SU-DHL-6 (cell line): Measurements from ENCODE around the gene ADGRF3.
"Not testable (repeated sequence)": the region's sequence is repeated elsewhere in the genome, so short reads cannot be mapped to it uniquely, and the experiment has no call there.

Source experiments
- H2AFZ ChIP-seq: fragments of 200-600 bp; sonication (generic); 2 replicates; pipeline ENCODE4 v1.6.1; 2014; ENCODE audit warnings: low read depth, mild to moderate bottlenecking, moderate library complexity, mixed read lengths, antibody characterized with exemption, low read length; ENCODE audit not compliant: severe bottlenecking
- H3F3A ChIP-seq: fragments of 200-600 bp; shearing (Covaris generic); 2 replicates; pipeline ENCODE4 v1.6.0; 2016; ENCODE audit warnings: antibody characterized with exemption, mild to moderate bottlenecking; ENCODE audit not compliant: insufficient read depth
- H3K27ac ChIP-seq: fragments of 200-600 bp; sonication (generic); 2 replicates; pipeline ENCODE4 v1.5.1; 2016; ENCODE audit warnings: low read depth, mild to moderate bottlenecking, low read length, moderate library complexity, mixed read lengths
- H3K27me3 ChIP-seq: fragments of 200-600 bp; sonication (generic), shearing (Covaris generic); 2 replicates; pipeline ENCODE4 v1.6.0; 2014; ENCODE audit warnings: mild to moderate bottlenecking, low read length
- H3K36me3 ChIP-seq: fragments of 200-600 bp; sonication (generic); 2 replicates; pipeline ENCODE4 v1.6.1; 2014; ENCODE audit warnings: mild to moderate bottlenecking, low read length, mixed read lengths
- H3K4me2 ChIP-seq: fragments of 300-600, 200-600 bp; shearing (Covaris generic), sonication (generic); 2 replicates; pipeline ENCODE4 v1.6.0; 2014; ENCODE audit warnings: low read length, low read depth, mild to moderate bottlenecking; ENCODE audit not compliant: poor library complexity, severe bottlenecking
- H3K4me3 ChIP-seq: fragments of 200-600 bp; sonication (generic); 2 replicates; pipeline ENCODE4 v1.5.1; 2014; ENCODE audit warnings: antibody characterized with exemption, low read length, mild to moderate bottlenecking, mixed read lengths; ENCODE audit not compliant: insufficient read depth, poor library complexity, severe bottlenecking
- H3K79me2 ChIP-seq: fragments of 200-600 bp; sonication (generic); 2 replicates; pipeline ENCODE4 v1.6.1; 2014; ENCODE audit warnings: mild to moderate bottlenecking, low read length, moderate library complexity; ENCODE audit not compliant: insufficient read depth
- H3K9ac ChIP-seq: fragments of 200-600 bp; sonication (generic); 2 replicates; pipeline ENCODE4 v1.7.0; 2014; ENCODE audit warnings: mild to moderate bottlenecking, low read length
- H3K9me2 ChIP-seq: fragments of 200-600 bp; sonication (generic); replicated peaks from 2 replicates; pipeline ENCODE4 v1.6.1; 2014; ENCODE audit warnings: low read length; ENCODE audit not compliant: insufficient read depth
- H3K9me3 ChIP-seq: fragments of 200-600 bp; sonication (generic); 2 replicates; pipeline ENCODE4 v1.6.1; 2014; ENCODE audit warnings: low read length, mixed read lengths; ENCODE audit not compliant: insufficient read depth
- H4K20me1 ChIP-seq: fragments of 200-600 bp; sonication (generic); 2 replicates; pipeline ENCODE4 v1.6.1; 2014; ENCODE audit warnings: low read depth, mild to moderate bottlenecking, antibody characterized with exemption, low read length, moderate library complexity, mixed read lengths
- EZH2phosphoT487 ChIP-seq: fragments of 200-600 bp; sonication (generic), shearing (Covaris generic); conservative IDR thresholded peaks from 2 replicates; pipeline ENCODE4 v1.6.1; 2018; ENCODE audit warnings: mild to moderate bottlenecking, antibody characterized with exemption, low read length, moderate library complexity, mixed read lengths
- TF ChIP-seq, protein P1 (sequence below): fragments of 200-600 bp; sonication (generic); IDR thresholded peaks from one replicate; pipeline ENCODE4 v1.5.1; 2017; ENCODE audit warnings: antibody characterized with exemption, mild to moderate bottlenecking, low read length, moderate library complexity; ENCODE audit not compliant: insufficient read depth, poor library complexity, severe bottlenecking

The ADGRF3 gene

GRCh38 chr2:26335231-26335630 is 11.4 kb downstream of the ADGRF3 start:
- H3K27me3 ChIP-seq = no peaks in the 10 kb centered on the region
- H3K9me2 ChIP-seq = no peaks in the 10 kb centered on the region
- H2AFZ ChIP-seq = no peak overlapping the region
- no peaks in the 10 kb centered on the region for H3K9me3 ChIP-seq
- no peak overlapping the region for H3K4me2 ChIP-seq
- H3K4me3 ChIP-seq = no peak overlapping the region
- H3K79me2 ChIP-seq = no peaks in the 10 kb centered on the region
- H4K20me1 ChIP-seq = no peaks in the 10 kb centered on the region
- no peak for TF ChIP-seq EZH2phosphoT487
- TF ChIP-seq, protein P1, sequence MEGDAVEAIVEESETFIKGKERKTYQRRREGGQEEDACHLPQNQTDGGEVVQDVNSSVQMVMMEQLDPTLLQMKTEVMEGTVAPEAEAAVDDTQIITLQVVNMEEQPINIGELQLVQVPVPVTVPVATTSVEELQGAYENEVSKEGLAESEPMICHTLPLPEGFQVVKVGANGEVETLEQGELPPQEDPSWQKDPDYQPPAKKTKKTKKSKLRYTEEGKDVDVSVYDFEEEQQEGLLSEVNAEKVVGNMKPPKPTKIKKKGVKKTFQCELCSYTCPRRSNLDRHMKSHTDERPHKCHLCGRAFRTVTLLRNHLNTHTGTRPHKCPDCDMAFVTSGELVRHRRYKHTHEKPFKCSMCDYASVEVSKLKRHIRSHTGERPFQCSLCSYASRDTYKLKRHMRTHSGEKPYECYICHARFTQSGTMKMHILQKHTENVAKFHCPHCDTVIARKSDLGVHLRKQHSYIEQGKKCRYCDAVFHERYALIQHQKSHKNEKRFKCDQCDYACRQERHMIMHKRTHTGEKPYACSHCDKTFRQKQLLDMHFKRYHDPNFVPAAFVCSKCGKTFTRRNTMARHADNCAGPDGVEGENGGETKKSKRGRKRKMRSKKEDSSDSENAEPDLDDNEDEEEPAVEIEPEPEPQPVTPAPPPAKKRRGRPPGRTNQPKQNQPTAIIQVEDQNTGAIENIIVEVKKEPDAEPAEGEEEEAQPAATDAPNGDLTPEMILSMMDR = no peak
- no peak overlapping the region for H3K27ac ChIP-seq
- H3F3A ChIP-seq = no peaks in the 10 kb centered on the region
- no peaks in the 10 kb centered on the region for H3K36me3 ChIP-seq
- no peak overlapping the region for H3K9ac ChIP-seq

DNA sequence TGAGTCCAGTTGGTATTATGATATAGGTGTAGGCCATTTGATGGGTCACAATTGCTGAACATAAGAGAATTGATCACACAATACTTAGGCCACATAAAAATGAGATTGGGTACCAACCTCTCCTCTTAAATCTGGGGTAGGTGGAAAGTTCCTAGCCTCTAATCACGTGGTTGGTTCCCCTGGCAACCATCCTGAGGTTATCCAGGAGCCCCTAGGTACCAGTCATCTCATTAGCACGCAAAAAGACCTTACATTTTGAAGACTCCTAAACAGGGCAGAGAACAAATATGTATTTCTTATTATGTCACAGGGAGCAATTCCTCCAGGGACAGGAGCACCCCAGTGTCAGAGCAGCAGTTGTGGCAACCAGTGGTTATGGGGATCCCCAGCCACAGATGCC is 13.3 kb downstream of the ADGRF3 start:
- no peak overlapping the region for H2AFZ ChIP-seq
- no peak overlapping the region for H3K4me3 ChIP-seq
- H3F3A ChIP-seq = no peaks in the 10 kb centered on the region
- H3K4me2 ChIP-seq = no peak overlapping the region
- H3K27ac ChIP-seq = no peak overlapping the region
- H3K27me3 ChIP-seq = no peaks in the 10 kb centered on the region
- H3K9me2 ChIP-seq = no peaks in the 10 kb centered on the region
- no peaks in the 10 kb centered on the region for H3K36me3 ChIP-seq
- TF ChIP-seq, protein P1 = no peak
- no peak for TF ChIP-seq EZH2phosphoT487
- no peaks in the 10 kb centered on the region for H4K20me1 ChIP-seq
- no peaks in the 10 kb centered on the region for H3K79me2 ChIP-seq
- H3K9me3 ChIP-seq = no peaks in the 10 kb centered on the region
- no peak overlapping the region for H3K9ac ChIP-seq

DNA sequence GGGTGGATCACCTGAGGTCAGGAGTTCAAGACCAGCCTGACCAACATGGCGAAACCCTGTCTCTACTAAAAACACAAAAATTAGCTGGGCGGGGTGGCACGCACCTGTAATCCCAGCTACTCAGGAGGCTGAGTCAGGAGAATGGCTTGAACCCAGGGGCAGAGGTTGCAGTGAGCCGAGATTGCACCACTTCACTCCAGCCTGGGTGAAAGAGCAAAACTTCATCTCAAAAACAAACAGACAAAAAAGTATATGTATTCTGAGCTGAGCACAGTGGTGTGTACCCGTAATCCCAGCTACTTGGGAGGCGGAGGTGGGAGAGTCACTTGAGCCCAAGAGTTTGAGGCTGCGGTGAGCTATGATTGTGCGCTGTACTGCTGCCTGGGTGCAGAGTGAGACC is 15.3 kb downstream of the ADGRF3 start:
- H2AFZ ChIP-seq, H4K20me1 ChIP-seq, H3K9ac ChIP-seq, H3K9me3 ChIP-seq, H3K9me2 ChIP-seq, H3K4me2 ChIP-seq, H3K4me3 ChIP-seq, H3F3A ChIP-seq, H3K36me3 ChIP-seq, H3K27ac ChIP-seq, H3K27me3 ChIP-seq, H3K79me2 ChIP-seq: not testable (repeated sequence)

DNA sequence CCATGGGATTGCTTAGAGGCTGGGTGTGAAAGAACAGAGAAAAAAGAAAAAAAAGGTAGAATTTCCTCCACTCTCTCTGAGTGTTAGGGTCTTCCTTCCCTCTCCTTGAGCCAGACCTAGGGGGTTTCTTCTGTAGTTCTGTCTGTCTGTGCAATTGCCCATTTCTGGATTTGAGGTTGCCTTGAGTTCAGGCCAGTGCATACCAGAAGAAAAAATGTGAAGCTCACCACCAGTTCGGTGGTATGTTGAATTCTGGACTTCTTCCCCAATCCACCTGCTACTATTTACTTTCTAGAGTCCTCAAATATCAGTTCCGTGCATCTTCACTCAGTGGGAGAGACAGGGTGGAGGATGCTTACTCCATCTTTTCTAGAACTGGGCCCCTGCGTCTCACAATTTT is 16.0 kb downstream of the ADGRF3 start:
- no peaks in the 10 kb centered on the region for H4K20me1 ChIP-seq

More for the DNA sequence above, 16.0 kb downstream of the ADGRF3 start:
- H3K27ac ChIP-seq = no peak overlapping the region
- H2AFZ ChIP-seq = no peak overlapping the region
- no peak overlapping the region for H3K4me2 ChIP-seq
- no peak overlapping the region for H3K4me3 ChIP-seq
- no peak overlapping the region for H3K9ac ChIP-seq
- TF ChIP-seq, protein P1 = no peak
- no peak for TF ChIP-seq EZH2phosphoT487
- no peaks in the 10 kb centered on the region for H3K79me2 ChIP-seq
- no peaks in the 10 kb centered on the region for H3K36me3 ChIP-seq
- H3F3A ChIP-seq = no peaks in the 10 kb centered on the region
- H3K9me2 ChIP-seq = no peaks in the 10 kb centered on the region
- H3K27me3 ChIP-seq = no peaks in the 10 kb centered on the region
- H3K9me3 ChIP-seq = no peaks in the 10 kb centered on the region
